GM12892 (cell line): ENCODE results near the gene TCF15.

ENCODE experiments used
- POLR2A ChIP-seq: IDR thresholded peaks from 2 replicates; pipeline ENCODE4 v1.6.1; 2011; ENCODE audit warnings: low read depth, low read length, control low read depth
- POLR2AphosphoS5 ChIP-seq: IDR thresholded peaks from 2 replicates; pipeline ENCODE4 v1.6.1; 2011; ENCODE audit warnings: low read depth, low read length, control low read depth

DNA sequence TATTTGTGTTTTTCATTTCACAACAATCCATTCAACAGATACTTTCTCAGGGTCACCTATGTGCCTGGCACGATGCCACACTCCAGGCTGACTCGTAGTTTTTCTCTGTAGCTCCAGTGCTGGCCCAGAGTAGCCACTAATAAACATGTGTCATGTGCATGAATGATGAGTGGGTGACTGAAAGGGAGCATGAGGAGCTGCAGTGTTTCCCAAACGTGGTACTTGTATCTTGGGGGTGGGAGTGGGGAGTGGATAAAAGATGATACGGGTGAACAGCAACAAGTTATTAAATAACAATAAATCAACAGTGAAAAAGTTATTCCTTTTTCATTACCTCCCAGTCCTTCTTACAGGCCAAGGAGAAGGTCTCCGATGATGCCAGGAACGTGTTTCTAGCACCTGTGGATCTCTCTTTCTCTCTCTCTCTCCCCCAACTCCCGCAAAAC is 25.8 kb upstream of the TCF15 start:
- no peak for TF ChIP-seq POLR2AphosphoS5
- TF ChIP-seq POLR2A, result no peak
